BE2C (cell line): ENCODE results near the gene KCNN4.

Source experiments
- DNase-seq: peaks from one replicate; pipeline ENCODE4 v3.0.0-alpha.2; 2020
- H3K27me3 ChIP-seq: fragments of 250-450 bp; sonication (Bioruptor Pico); 2 replicates; pipeline ENCODE4 v1.5.1; 2020; ENCODE audit warnings: mild to moderate bottlenecking
- H3K36me3 ChIP-seq: fragments of 250-450 bp; sonication (Bioruptor Pico); 2 replicates; pipeline ENCODE4 v1.5.1; 2020; ENCODE audit warnings: mild to moderate bottlenecking
- H3K4me1 ChIP-seq: fragments of 250-450 bp; sonication (Bioruptor Pico); 2 replicates; pipeline ENCODE4 v1.5.1; 2020
- H3K4me3 ChIP-seq: 2 replicates; pipeline ENCODE4 v1.5.1; 2011; ENCODE audit warnings: low read depth, low read length
- H3K9me3 ChIP-seq: fragments of 250-450 bp; sonication (Bioruptor Pico); 2 replicates; pipeline ENCODE4 v1.5.1; 2020
- CTCF ChIP-seq: IDR thresholded peaks from 2 replicates; pipeline ENCODE4 v1.5.1; 2012; ENCODE audit warnings: mild to moderate bottlenecking, low read depth, low read length

The KCNN4 gene

GRCh38 chr19:43720936-43721335, 59.8 kb downstream of the KCNN4 start:
- H3K36me3 ChIP-seq = no peaks in the 10 kb centered on the region
- no peaks in the 10 kb centered on the region for H3K9me3 ChIP-seq
- TF ChIP-seq CTCF = no peak
- H3K4me1 ChIP-seq = no peaks in the 10 kb centered on the region
- no peak overlapping the region for H3K4me3 ChIP-seq
- no peaks in the 10 kb centered on the region for H3K27me3 ChIP-seq
- no peak for DNase-seq

GRCh38 chr19:43719918-43720317, 60.9 kb downstream of the KCNN4 start:
- H3K36me3 ChIP-seq = no peaks in the 10 kb centered on the region
- no peak overlapping the region for H3K4me3 ChIP-seq
- H3K4me1 ChIP-seq = no peaks in the 10 kb centered on the region
- no peak for DNase-seq
- H3K27me3 ChIP-seq = no peaks in the 10 kb centered on the region
- no peaks in the 10 kb centered on the region for H3K9me3 ChIP-seq
- no peak for TF ChIP-seq CTCF

GRCh38 chr19:43719378-43719868, 61.4 kb downstream of the KCNN4 start:
- H3K36me3 ChIP-seq = no peaks in the 10 kb centered on the region
- no peak overlapping the region for H3K4me3 ChIP-seq
- TF ChIP-seq CTCF = no peak
- no peaks in the 10 kb centered on the region for H3K4me1 ChIP-seq
- no peaks in the 10 kb centered on the region for H3K9me3 ChIP-seq
- no peaks in the 10 kb centered on the region for H3K27me3 ChIP-seq
- no peak for DNase-seq

- H3K36me3 ChIP-seq = no peaks in the 10 kb centered on the region
- TF ChIP-seq CTCF = no peak
- no peaks in the 10 kb centered on the region for H3K27me3 ChIP-seq
- H3K4me3 ChIP-seq = no peak overlapping the region
- no peaks in the 10 kb centered on the region for H3K4me1 ChIP-seq
- DNase-seq = no peak
- no peaks in the 10 kb centered on the region for H3K9me3 ChIP-seq
Measured at GRCh38 chr19:43718627-43719377, 62.0 kb downstream of the KCNN4 start.
